Osteoblast (primary cell): ENCODE measurements around the gene ATG7. TPM values are rescaled to one million over a fixed set of nuclear protein-coding genes. Genes with fewer than 3 reads are reported as not detected.

Experiments
- DNase-seq: peaks from one replicate; pipeline ENCODE4 v3.0.0; 2011; ENCODE audit warnings: low spot score, mixed read lengths; ENCODE audit not compliant: insufficient read length; ENCODE audit errors: missing footprints
- H2AFZ ChIP-seq: 2 replicates; pipeline ENCODE4 v1.6.0; 2011; ENCODE audit warnings: mild to moderate bottlenecking, low read length
- H3K27ac ChIP-seq: 2 replicates; pipeline ENCODE4 v1.5.1; 2011; ENCODE audit warnings: mild to moderate bottlenecking, low read depth, low read length, moderate library complexity
- H3K27me3 ChIP-seq: 2 replicates; pipeline ENCODE4 v1.6.0; 2012; ENCODE audit warnings: mild to moderate bottlenecking, control low read depth, inconsistent platforms, low read length, moderate library complexity; ENCODE audit not compliant: insufficient read depth
- H3K36me3 ChIP-seq: 2 replicates; pipeline ENCODE4 v1.5.1; 2011; ENCODE audit warnings: mild to moderate bottlenecking, low read length, control low read depth, moderate library complexity; ENCODE audit not compliant: insufficient read depth
- H3K4me1 ChIP-seq: 2 replicates; pipeline ENCODE4 v1.5.1; 2011; ENCODE audit warnings: mild to moderate bottlenecking, low read length, control low read depth, moderate library complexity; ENCODE audit not compliant: insufficient read depth
- H3K4me2 ChIP-seq: 2 replicates; pipeline ENCODE4 v1.6.0; 2011; ENCODE audit warnings: mild to moderate bottlenecking, low read length; ENCODE audit not compliant: insufficient read depth
- H3K4me3 ChIP-seq: fragments of 200-600 bp; sonication (generic); 3 replicates; pipeline ENCODE4 v1.5.1; 2012; ENCODE audit warnings: mild to moderate bottlenecking, low read length, inconsistent platforms; ENCODE audit not compliant: insufficient read depth
- H3K79me2 ChIP-seq: 2 replicates; pipeline ENCODE4 v1.6.0; 2012; ENCODE audit warnings: mild to moderate bottlenecking, low read length, control low read depth, inconsistent platforms; ENCODE audit not compliant: insufficient read depth
- H3K9me3 ChIP-seq: 2 replicates; pipeline ENCODE4 v1.5.1; 2011; ENCODE audit warnings: low read depth, low read length, control low read depth
- H4K20me1 ChIP-seq: 2 replicates; pipeline ENCODE4 v1.6.0; 2012; ENCODE audit warnings: mild to moderate bottlenecking, low read length, control low read depth; ENCODE audit not compliant: insufficient read depth
- CTCF ChIP-seq: IDR thresholded peaks from 2 replicates; pipeline ENCODE4 v1.5.1; 2011; ENCODE audit warnings: mild to moderate bottlenecking, low read depth, low read length, moderate library complexity; ENCODE audit errors: extremely low read depth
- total RNA-seq: library from RNA; depleted of rRNA; stranded (reverse); fragments of >200 nt; gene quantifications from 2 replicates; pipeline ENCODE4 v1.2.3, GENCODE V29; 2012

ATG7 gene
- total RNA-seq, 1 donor: 93.4 TPM

GRCh38 chr3:11494131-11494916 is 222.1 kb downstream of the ATG7 start:
- peak; percentile 41 for DNase-seq
- Histone ChIP-seq H4K20me1 (no peaks in the 10 kb centered on the region), H3K27ac (no peak overlapping the region), H3K4me1 (peaks cover 20% of the 10 kb centered on the region), H2AFZ (no peak overlapping the region), H3K4me3 (no peak overlapping the region), H3K4me2 (no peak overlapping the region), H3K79me2 (no peaks in the 10 kb centered on the region), H3K27me3 (no peaks in the 10 kb centered on the region), H3K36me3 (no peaks in the 10 kb centered on the region), H3K9me3 (no peaks in the 10 kb centered on the region)
- no peak for TF ChIP-seq CTCF

- H4K20me1 ChIP-seq: no peaks in the 10 kb centered on the region
- DNase-seq: no peak
- peak overlapping the region; percentile 65 for H3K27ac ChIP-seq
- H3K27me3 ChIP-seq: no peaks in the 10 kb centered on the region
- H3K9me3 ChIP-seq: no peaks in the 10 kb centered on the region
- no peak overlapping the region for H2AFZ ChIP-seq
- H3K36me3 ChIP-seq: no peaks in the 10 kb centered on the region
- no peak overlapping the region for H3K4me3 ChIP-seq
- no peak for TF ChIP-seq CTCF
- H3K4me1 ChIP-seq: peaks cover 21% of the 10 kb centered on the region
- peak overlapping the region; percentile 14 for H3K4me2 ChIP-seq
- no peaks in the 10 kb centered on the region for H3K79me2 ChIP-seq
Measured at GRCh38 chr3:11495948-11496557, 223.9 kb downstream of the ATG7 start.

GRCh38 chr3:11498177-11498576 is 226.0 kb downstream of the ATG7 start:
- Histone ChIP-seq H2AFZ (no peak overlapping the region), H4K20me1 (no peaks in the 10 kb centered on the region), H3K36me3 (no peaks in the 10 kb centered on the region), H3K9me3 (no peaks in the 10 kb centered on the region), H3K27ac (peak overlapping the region; percentile 70), H3K27me3 (no peaks in the 10 kb centered on the region), H3K4me1 (peaks cover 21% of the 10 kb centered on the region), H3K4me3 (no peak overlapping the region), H3K79me2 (no peaks in the 10 kb centered on the region), H3K4me2 (peak overlapping the region; percentile 42)
- TF ChIP-seq CTCF: no peak
- no peak for DNase-seq

- H3K4me2 ChIP-seq: peak overlapping the region; percentile 42
- no peaks in the 10 kb centered on the region for H4K20me1 ChIP-seq
- no peak for TF ChIP-seq CTCF
- H3K79me2 ChIP-seq: no peaks in the 10 kb centered on the region
- peak overlapping the region; percentile 70 for H3K27ac ChIP-seq
- H3K36me3 ChIP-seq: no peaks in the 10 kb centered on the region
- peak; percentile 43 for DNase-seq
- H3K27me3 ChIP-seq: no peaks in the 10 kb centered on the region
- H3K9me3 ChIP-seq: no peaks in the 10 kb centered on the region
- H3K4me3 ChIP-seq: no peak overlapping the region
- peaks cover 21% of the 10 kb centered on the region for H3K4me1 ChIP-seq
- peak overlapping the region; percentile 8 for H2AFZ ChIP-seq
Measured at GRCh38 chr3:11498646-11499045, 226.4 kb downstream of the ATG7 start.
